Tibial nerve (tissue), 4 donors: ENCODE results near the gene NMT2. TPM values are rescaled to one million over a fixed set of nuclear protein-coding genes. Genes with fewer than 3 reads are reported as not detected.

Experiments used
- DNase-seq, 2 donors: peaks; one replicate each; pipeline ENCODE4 v3.0.0-alpha.2; 2019; ENCODE audit warnings: low spot score in 2 of 2
- H3K27ac ChIP-seq, 4 donors: fragments of 200-600 bp; sonication (generic) in 3 of 4; one replicate each; pipeline ENCODE4 v1.5.1; 2017 to 2019; ENCODE audit warnings: mild to moderate bottlenecking in 1 of 4
- H3K27me3 ChIP-seq, 2 donors: fragments of 200-600 bp; sonication (generic) in 1 of 2; one replicate each; pipeline versions ENCODE4 v1.5.1 to v1.6.0; 2017 to 2019
- H3K36me3 ChIP-seq, 3 donors: fragments of 200-600 bp; sonication (generic); one replicate each; pipeline ENCODE4 v1.5.1; 2018 to 2019
- H3K4me1 ChIP-seq, 4 donors: fragments of 200-600 bp; sonication (generic) in 3 of 4; one replicate each; pipeline ENCODE4 v1.5.1; 2017 to 2019
- H3K4me3 ChIP-seq, 4 donors: fragments of 200-600 bp; sonication (generic) in 3 of 4; one replicate each; pipeline ENCODE4 v1.5.1; 2017 to 2019; ENCODE audit warnings: mild to moderate bottlenecking in 1 of 4, moderate library complexity in 1 of 4
- H3K9me3 ChIP-seq, 4 donors: fragments of 200-600 bp; sonication (generic) in 3 of 4; one replicate each; pipeline ENCODE4 v1.5.1; 2017 to 2019
- CTCF ChIP-seq, 5 experiments: fragments of 200-600 bp in 3 of 5; fragments of 450-650 bp in 2 of 5; sonication (generic) in 3 of 5; IDR thresholded peaks; one replicate each; pipeline ENCODE4 v1.5.1; 2016 to 2019; ENCODE audit warnings: antibody characterized with exemption in 5 of 5, mild to moderate bottlenecking in 3 of 5, moderate library complexity in 2 of 5
- EP300 ChIP-seq, 2 donors: sonication (generic); formaldehyde crosslinking; IDR thresholded peaks; one replicate each; pipeline ENCODE4 v1.6.1; 2017; ENCODE audit warnings: antibody characterized with exemption in 2 of 2, mild to moderate bottlenecking in 1 of 2
- POLR2A ChIP-seq, 2 donors: fragments of 450-650 bp; IDR thresholded peaks; one replicate each; pipeline ENCODE4 v1.6.1; 2017; ENCODE audit warnings: antibody characterized with exemption in 2 of 2, mild to moderate bottlenecking in 2 of 2, moderate library complexity in 2 of 2
- WGBS, 2 donors: methylation state at CpG; one replicate each; pipeline ENCODE4 v1.1.5; 2018; 5-methylcytosine and 5-hydroxymethylcytosine counted together
- total RNA-seq, 4 donors: library from RNA; depleted of rRNA; stranded (reverse); fragments of >200 nt; gene quantifications; one replicate each; pipeline ENCODE4 v1.1.0, GENCODE V29; 2016

The NMT2 gene
- total RNA-seq, 4 donors from 2014 or later, result 18.2 to 29.7 (median 24.0) TPM

- DNase-seq, result no peak
- H3K27me3 ChIP-seq, result no peaks in the 10 kb centered on the region
- H3K27ac ChIP-seq, result peak overlapping the region; percentile 15 to 79 (median 48)
- H3K9me3 ChIP-seq, result no peaks in the 10 kb centered on the region
- 60 to 63% methylated on average over 18 of the region's 18 CpGs for WGBS, 2 donors
- no peaks in the 10 kb centered on the region for H3K36me3 ChIP-seq
- H3K4me1 ChIP-seq, result peaks cover 0 to 24% (median 1%) of the 10 kb centered on the region in 4 donors
- TF ChIP-seq POLR2A (IDR thresholded peaks at IDR 0.05), result no peak
- peak in 1 of 5 experiments; percentile 24 for TF ChIP-seq CTCF (IDR thresholded peaks at IDR 0.05)
- H3K4me3 ChIP-seq, result peak overlapping the region; percentile 25 to 54 (median 32)
Observed at GRCh38 chr10:15083674-15084501, 84.6 kb downstream of the NMT2 start.

GRCh38 chr10:15075421-15075820 is 93.1 kb downstream of the NMT2 start:
- TF ChIP-seq CTCF (IDR thresholded peaks at IDR 0.05), result no peak
- TF ChIP-seq EP300 (IDR thresholded peaks at IDR 0.05), result no peak
- H3K27ac ChIP-seq, result no peak overlapping the region
- WGBS, 2 donors, result 84 to 94% methylated on average over 3 of the region's 3 CpGs
- DNase-seq, result no peak
- no peak overlapping the region for H3K4me3 ChIP-seq
- no peaks in the 10 kb centered on the region for H3K36me3 ChIP-seq
- H3K27me3 ChIP-seq, result no peaks in the 10 kb centered on the region
- no peaks in the 10 kb centered on the region for H3K4me1 ChIP-seq
- H3K9me3 ChIP-seq, result no peaks in the 10 kb centered on the region

- 91 to 97% methylated on average over 5 of the region's 5 CpGs for WGBS, 2 donors
- Histone ChIP-seq H3K9me3 (peaks cover 0 to 11% (median 0%) of the 10 kb centered on the region in 4 donors), H3K4me3 (no peak overlapping the region)
Observed at GRCh38 chr10:15072358-15072757, 96.1 kb downstream of the NMT2 start.

GRCh38 chr10:15069230-15069629 is 99.3 kb downstream of the NMT2 start:
- Histone ChIP-seq H3K4me3 (no peak overlapping the region), H3K4me1 (no peaks in the 10 kb centered on the region), H3K36me3 (no peaks in the 10 kb centered on the region), H3K9me3 (peaks cover 0 to 26% (median 0%) of the 10 kb centered on the region in 4 donors), H3K27me3 (no peaks in the 10 kb centered on the region), H3K27ac (no peak overlapping the region)
- no peak for DNase-seq
- TF ChIP-seq EP300 (IDR thresholded peaks at IDR 0.05) (no peak), POLR2A (IDR thresholded peaks at IDR 0.05) (no peak), CTCF (IDR thresholded peaks at IDR 0.05) (no peak)
- 66 to 79% methylated on average over 4 of the region's 4 CpGs for WGBS, 2 donors

More at GRCh38 chr10:15072358-15072757, 96.1 kb downstream of the NMT2 start:
- TF ChIP-seq CTCF (IDR thresholded peaks at IDR 0.05), result no peak
- H3K27ac ChIP-seq, result no peak overlapping the region
- H3K36me3 ChIP-seq, result no peaks in the 10 kb centered on the region
- no peaks in the 10 kb centered on the region for H3K4me1 ChIP-seq
- H3K27me3 ChIP-seq, result no peaks in the 10 kb centered on the region
- DNase-seq, result no peak

- TF ChIP-seq CTCF (IDR thresholded peaks at IDR 0.05), result no peak
- TF ChIP-seq POLR2A (IDR thresholded peaks at IDR 0.05), result no peak
- TF ChIP-seq EP300 (IDR thresholded peaks at IDR 0.05), result no peak
- H3K36me3 ChIP-seq, result no peaks in the 10 kb centered on the region
- DNase-seq, result no peak
- H3K27me3 ChIP-seq, result no peaks in the 10 kb centered on the region
- no peak overlapping the region for H3K4me3 ChIP-seq
- WGBS, 2 donors, result 86 to 89% methylated on average over 3 of the region's 3 CpGs
- H3K27ac ChIP-seq, result no peak overlapping the region
- no peaks in the 10 kb centered on the region for H3K4me1 ChIP-seq
- H3K9me3 ChIP-seq, result peaks cover 0 to 26% (median 0%) of the 10 kb centered on the region in 4 donors
Observed at GRCh38 chr10:15068802-15069201, 99.7 kb downstream of the NMT2 start.
